ENCODE results near the gene DHRS7C. TPM values are rescaled to one million over a fixed set of nuclear protein-coding genes. Genes with fewer than 3 reads are reported as not detected.

DHRS7C gene
- total and polyA plus RNA-seq, 2 of the 13 experiments (the other 11 are each of a cell fraction or from before 2014, with no cell fraction given), result not detected

GRCh38 chr17:9818760-9819159 lies 27.4 kb upstream of the DHRS7C start:
- ATAC-seq, result no peak
- no TSS peak for BruUV-seq (replicated peaks)
- TF ChIP-seq RFX1 (IDR thresholded peaks at IDR 0.05), result no peak
- no peak for TF ChIP-seq ZNF670 (CRISPR knock-in tag; IDR thresholded peaks at IDR 0.05; ENCODE audit: borderline replicate concordance)
- TF ChIP-seq AHDC1 (CRISPR knock-in tag; IDR thresholded peaks at IDR 0.05; ENCODE audit: borderline replicate concordance), result no peak
- no peak for TF ChIP-seq EEA1 (CRISPR knock-in tag; IDR thresholded peaks at IDR 0.05; ENCODE audit: borderline replicate concordance)
- TF ChIP-seq ZNF263 (CRISPR knock-in tag; IDR thresholded peaks at IDR 0.05), result no peak
- no peak for TF ChIP-seq NR2F1 (CRISPR knock-in tag; IDR thresholded peaks at IDR 0.05)
- no peak for TF ChIP-seq HNF1B (CRISPR knock-in tag; IDR thresholded peaks at IDR 0.05)
- no peak for TF ChIP-seq ATRX (CRISPR knock-in tag; IDR thresholded peaks at IDR 0.05; ENCODE audit: borderline replicate concordance)
- TF ChIP-seq ZNF710 (CRISPR knock-in tag; IDR thresholded peaks at IDR 0.05; ENCODE audit: borderline replicate concordance), result no peak
- no peak for TF ChIP-seq REST (IDR thresholded peaks at IDR 0.05; ENCODE audit: borderline replicate concordance in 1 of 2, low read depth in 1 of 2, low read length in 2 of 2)
- TF ChIP-seq KDM5A (IDR thresholded peaks at IDR 0.05; ENCODE audit: borderline replicate concordance, low read length), result no peak

More at GRCh38 chr17:9818760-9819159, 27.4 kb upstream of the DHRS7C start:
- in situ Hi-C loops (cut with HindIII; ENCODE audit: extremely low pct_ligation_motif_present, low pct_unique_long_range_greater_than_20kb), result no loop called here
- Histone ChIP-seq H3K27ac (ENCODE audit: extremely low read length, insufficient read depth, low read length) (no peak overlapping the region), H3K4me1 (ENCODE audit: insufficient read depth, low read length) (no peaks in the 10 kb centered on the region), H3K4me2 (ENCODE audit: low read depth, low read length) (no peak overlapping the region), H3K79me2 (ENCODE audit: insufficient read depth, low read length) (no peaks in the 10 kb centered on the region), H3K9me3 (ENCODE audit: low read length) (no peaks in the 10 kb centered on the region), H3K9ac (ENCODE audit: insufficient read depth, low read depth, low read length) (no peak overlapping the region), H3K4me3 (replicated peaks in 1 of 3; ENCODE audit: insufficient read depth in 1 of 3, low read depth in 2 of 3, low read length in 3 of 3) (no peak overlapping the region), H3K27me3 (ENCODE audit: control insufficient read depth in 1 of 2, insufficient read depth in 2 of 2, low read length in 2 of 2) (peaks cover 1 to 5% of the 10 kb centered on the region in 2 experiments; a peak in 1 of 5 replicates), H3K36me3 (replicated peaks in 1 of 2; ENCODE audit: control insufficient read depth in 1 of 2, insufficient read depth in 2 of 2, low read length in 2 of 2) (no peaks in the 10 kb centered on the region), H4K20me1 (ENCODE audit: insufficient read depth, low read length) (no peaks in the 10 kb centered on the region), H2AFZ (ENCODE audit: low read length) (no peak overlapping the region)
- intact Hi-C loops (cut with micrococcal nuclease; ENCODE audit: unreplicated experiment), result no loop called here
- ChIA-PET POLR2A (no interaction called here), CTCF (ENCODE audit: low intra/inter-chr PET ratio, low total read pairs) (no interaction called here)
- 16% methylated on average over 4 of the region's 4 CpGs for WGBS (ENCODE audit: low lambda C conversion rate)
- no peak for DNase-seq (ENCODE audit: low spot score)
- no peak for FAIRE-seq
